Neutrophil (primary cell): Measurements from ENCODE around the gene CCDC91.
"Not testable (repeated sequence)": the region's sequence is repeated elsewhere in the genome, so short reads cannot be mapped to it uniquely, and the experiment has no call there.

Experiments
- H3K27ac ChIP-seq: fragments of 200-600 bp; sonication (generic); 2 replicates; pipeline ENCODE4 v1.5.1; 2016; ENCODE audit warnings: mild to moderate bottlenecking, moderate library complexity
- H3K27me3 ChIP-seq: fragments of 200-600 bp; sonication (generic); 2 replicates; pipeline ENCODE4 v1.6.0; 2016; ENCODE audit warnings: mild to moderate bottlenecking
- H3K36me3 ChIP-seq: fragments of 200-600 bp; sonication (generic); 2 replicates; pipeline ENCODE4 v1.5.1; 2017
- H3K4me1 ChIP-seq, 2 experiments: fragments of 200-600 bp in 1 of 2; sonication (generic) in 1 of 2; 1 replicate in 1 of 2; 2 replicates in 1 of 2; pipeline versions ENCODE4 v1.5.1 to v1.6.1; 2013 to 2016; ENCODE audit warnings: low read depth in 1 of 2, low read length in 1 of 2, mild to moderate bottlenecking in 1 of 2, moderate library complexity in 1 of 2; ENCODE audit not compliant: control insufficient read depth in 1 of 2, insufficient read depth in 1 of 2
- H3K4me3 ChIP-seq, 2 experiments: fragments of 200-600 bp in 1 of 2; sonication (generic) in 1 of 2; 1 replicate in 1 of 2; 2 replicates in 1 of 2; pipeline ENCODE4 v1.5.1; 2013 to 2016; ENCODE audit warnings: low read depth in 1 of 2, low read length in 1 of 2, mild to moderate bottlenecking in 1 of 2, moderate library complexity in 1 of 2
- H3K9me3 ChIP-seq: fragments of 200-600 bp; sonication (generic); 2 replicates; pipeline ENCODE4 v1.5.1; 2016
- TF ChIP-seq, protein P1 (sequence below): fragments of 200-600 bp; sonication (generic); IDR thresholded peaks from 2 replicates; pipeline ENCODE4 v1.5.1; 2016; ENCODE audit warnings: antibody characterized with exemption

Gene CCDC91

DNA sequence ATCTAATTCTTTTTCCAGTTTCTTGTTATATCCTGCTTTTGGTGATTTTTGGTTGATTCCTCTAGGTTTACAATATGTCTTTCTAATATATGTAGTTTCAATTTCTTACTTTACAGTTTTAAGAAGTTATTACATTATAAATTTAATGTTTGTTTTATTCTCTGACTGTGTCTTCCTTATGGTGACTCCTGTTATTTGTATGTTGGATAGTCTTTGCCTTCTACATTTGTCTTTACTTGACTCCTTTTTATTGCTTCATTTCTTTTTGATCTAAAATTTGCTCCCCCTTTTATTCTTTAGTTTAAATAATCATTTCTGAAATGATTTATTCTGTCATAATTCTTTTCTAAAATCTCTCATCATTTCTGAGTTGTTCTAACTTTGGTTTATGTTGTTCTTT lies 125.8 kb downstream of the CCDC91 start:
- Histone ChIP-seq H3K9me3 (no peaks in the 10 kb centered on the region), H3K27me3 (no peaks in the 10 kb centered on the region), H3K27ac (no peak overlapping the region), H3K36me3 (no peaks in the 10 kb centered on the region), H3K4me3 (no peak overlapping the region), H3K4me1 (no peaks in the 10 kb centered on the region)
- TF ChIP-seq, protein P1, sequence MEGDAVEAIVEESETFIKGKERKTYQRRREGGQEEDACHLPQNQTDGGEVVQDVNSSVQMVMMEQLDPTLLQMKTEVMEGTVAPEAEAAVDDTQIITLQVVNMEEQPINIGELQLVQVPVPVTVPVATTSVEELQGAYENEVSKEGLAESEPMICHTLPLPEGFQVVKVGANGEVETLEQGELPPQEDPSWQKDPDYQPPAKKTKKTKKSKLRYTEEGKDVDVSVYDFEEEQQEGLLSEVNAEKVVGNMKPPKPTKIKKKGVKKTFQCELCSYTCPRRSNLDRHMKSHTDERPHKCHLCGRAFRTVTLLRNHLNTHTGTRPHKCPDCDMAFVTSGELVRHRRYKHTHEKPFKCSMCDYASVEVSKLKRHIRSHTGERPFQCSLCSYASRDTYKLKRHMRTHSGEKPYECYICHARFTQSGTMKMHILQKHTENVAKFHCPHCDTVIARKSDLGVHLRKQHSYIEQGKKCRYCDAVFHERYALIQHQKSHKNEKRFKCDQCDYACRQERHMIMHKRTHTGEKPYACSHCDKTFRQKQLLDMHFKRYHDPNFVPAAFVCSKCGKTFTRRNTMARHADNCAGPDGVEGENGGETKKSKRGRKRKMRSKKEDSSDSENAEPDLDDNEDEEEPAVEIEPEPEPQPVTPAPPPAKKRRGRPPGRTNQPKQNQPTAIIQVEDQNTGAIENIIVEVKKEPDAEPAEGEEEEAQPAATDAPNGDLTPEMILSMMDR = no peak

DNA sequence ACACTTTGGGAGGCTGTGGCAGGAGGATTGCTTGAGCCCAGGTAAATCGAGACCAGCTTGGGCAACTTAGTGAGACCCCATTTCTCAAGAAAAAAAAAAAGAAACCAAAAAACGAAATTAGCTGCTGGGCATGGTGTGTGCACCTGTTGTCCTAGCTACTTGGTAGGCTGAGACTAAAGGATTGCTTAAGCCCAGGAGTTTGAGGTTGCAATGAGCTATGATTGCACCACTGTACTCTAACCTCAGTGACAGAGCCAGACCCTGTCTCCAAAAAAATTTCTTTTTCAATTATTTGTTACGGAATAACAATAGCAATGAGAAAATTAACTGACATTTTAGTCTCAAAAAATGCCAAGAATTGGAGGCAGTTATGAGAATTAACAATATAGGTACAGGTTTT lies 128.0 kb downstream of the CCDC91 start:
- TF ChIP-seq, protein P1 = no peak
- H3K36me3 ChIP-seq = no peaks in the 10 kb centered on the region
- no peak overlapping the region for H3K4me3 ChIP-seq
- no peaks in the 10 kb centered on the region for H3K27me3 ChIP-seq
- H3K27ac ChIP-seq = no peak overlapping the region
- no peaks in the 10 kb centered on the region for H3K9me3 ChIP-seq
- no peaks in the 10 kb centered on the region for H3K4me1 ChIP-seq

DNA sequence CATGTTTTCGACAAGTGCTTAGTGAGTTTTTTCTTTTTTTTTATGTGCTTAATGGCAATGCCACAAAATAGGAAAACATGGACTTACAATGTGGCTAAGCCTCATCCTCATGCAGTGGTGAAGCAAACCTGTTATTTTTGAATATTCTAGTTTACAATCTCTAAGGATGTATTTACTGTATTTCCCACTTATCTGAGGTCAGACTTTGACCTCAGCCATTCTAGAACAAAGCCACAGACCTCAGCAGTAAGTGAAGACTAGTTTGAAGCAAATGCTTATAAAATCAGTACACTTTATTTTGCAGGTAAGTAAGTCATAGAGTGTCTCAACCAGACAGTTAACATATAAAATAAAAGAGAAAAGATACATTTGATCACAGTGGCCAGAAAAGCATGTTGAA lies 130.1 kb downstream of the CCDC91 start:
- Histone ChIP-seq H3K27me3 (no peaks in the 10 kb centered on the region), H3K9me3 (no peaks in the 10 kb centered on the region), H3K36me3 (no peaks in the 10 kb centered on the region), H3K27ac (no peak overlapping the region), H3K4me3 (no peak overlapping the region), H3K4me1 (no peaks in the 10 kb centered on the region)
- TF ChIP-seq, protein P1 = no peak

DNA sequence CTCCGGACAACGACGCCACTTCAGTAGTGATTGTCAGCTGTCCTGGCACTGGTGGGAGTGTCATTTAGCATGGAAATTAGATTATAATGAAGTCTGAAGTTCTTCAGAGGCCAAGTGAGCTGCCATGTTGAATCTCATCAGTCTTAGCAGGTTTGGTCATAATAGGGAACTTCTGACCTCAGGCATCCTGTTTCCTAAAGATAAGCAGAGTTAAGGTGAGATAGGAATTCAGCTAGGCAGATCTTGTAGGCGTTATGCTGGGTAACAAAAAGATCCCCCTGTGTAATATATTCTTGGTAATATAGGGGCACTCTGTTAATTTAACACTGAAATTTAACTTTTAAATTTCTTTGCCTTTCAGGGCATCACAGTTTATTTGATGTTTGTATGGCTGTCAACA lies 137.5 kb downstream of the CCDC91 start:
- H3K27ac ChIP-seq = no peak overlapping the region
- TF ChIP-seq, protein P1 = no peak
- no peaks in the 10 kb centered on the region for H3K27me3 ChIP-seq
- no peaks in the 10 kb centered on the region for H3K4me1 ChIP-seq
- H3K9me3 ChIP-seq = no peaks in the 10 kb centered on the region
- H3K4me3 ChIP-seq = no peak overlapping the region
- H3K36me3 ChIP-seq = no peaks in the 10 kb centered on the region

DNA sequence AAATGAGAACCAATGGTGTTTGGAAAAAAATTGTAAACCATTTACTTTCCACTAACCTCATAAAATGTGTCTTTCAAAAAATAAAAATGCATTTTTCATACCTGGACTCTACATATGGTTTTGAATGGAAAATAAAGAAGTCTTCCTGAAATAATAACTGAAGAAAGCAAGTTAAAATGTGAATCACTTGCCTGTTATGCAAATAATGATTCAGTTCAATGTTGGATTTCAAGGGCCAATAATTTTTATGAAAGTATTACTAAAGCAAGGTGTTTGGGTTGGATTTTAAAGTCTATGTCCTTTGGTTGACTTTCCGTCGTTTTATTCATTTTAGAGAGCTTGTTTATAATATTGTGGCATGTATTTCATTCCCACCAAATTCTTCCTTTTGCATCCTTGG lies 138.7 kb downstream of the CCDC91 start:
- Histone ChIP-seq H3K27me3 (no peaks in the 10 kb centered on the region), H3K4me1 (no peaks in the 10 kb centered on the region), H3K36me3 (no peaks in the 10 kb centered on the region), H3K9me3 (no peaks in the 10 kb centered on the region), H3K27ac (no peak overlapping the region), H3K4me3 (no peak overlapping the region)
- TF ChIP-seq, protein P1 = no peak

DNA sequence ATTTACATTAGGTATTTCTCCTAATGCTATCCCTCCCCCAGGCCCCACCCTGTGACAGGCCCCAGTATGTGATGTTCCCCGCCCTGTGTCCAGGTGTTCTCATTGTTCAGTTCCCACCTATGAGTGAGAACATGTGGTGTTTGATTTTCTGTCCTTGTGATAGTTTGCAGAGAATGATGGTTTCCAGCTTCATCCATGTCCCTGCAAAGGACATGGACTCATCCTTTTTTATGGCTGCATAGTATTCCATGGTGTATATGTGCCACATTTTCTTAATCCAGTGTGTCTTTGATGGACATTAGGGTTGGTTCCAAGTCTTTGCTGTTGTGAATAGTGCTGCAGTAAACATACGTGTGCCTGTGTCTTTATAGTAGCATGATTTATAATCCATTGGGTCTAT lies 139.5 kb downstream of the CCDC91 start:
- not testable (repeated sequence) for H3K36me3 ChIP-seq, H3K27ac ChIP-seq, H3K4me1 ChIP-seq, H3K4me3 ChIP-seq, H3K9me3 ChIP-seq, H3K27me3 ChIP-seq

DNA sequence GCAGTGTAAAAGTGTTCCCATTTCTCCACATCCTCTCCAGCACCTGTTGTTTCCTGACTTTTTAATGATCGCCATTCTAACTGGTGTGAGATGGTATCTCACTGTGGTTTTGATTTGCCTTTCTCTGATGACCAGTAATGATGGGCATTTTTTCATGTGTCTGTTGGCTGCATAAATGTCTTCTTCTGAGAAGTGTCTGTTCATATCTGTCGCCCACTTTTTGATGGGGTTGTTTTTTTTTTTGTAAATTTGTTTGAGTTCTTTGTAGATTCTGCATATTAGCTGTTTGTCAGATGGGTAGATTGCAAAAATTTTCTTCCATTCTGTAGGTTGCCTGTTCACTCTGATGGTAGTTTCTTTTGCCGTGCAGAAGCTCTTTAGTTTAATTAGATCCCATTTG lies 140.0 kb downstream of the CCDC91 start:
- H3K4me1 ChIP-seq = not testable (repeated sequence)

More for the DNA sequence above, 140.0 kb downstream of the CCDC91 start:
- H3K4me3 ChIP-seq, H3K9me3 ChIP-seq, H3K27me3 ChIP-seq, H3K27ac ChIP-seq, H3K36me3 ChIP-seq: not testable (repeated sequence)
